Measurements from ENCODE around the gene VPS13D. TPM values are rescaled to one million over a fixed set of nuclear protein-coding genes. Genes with fewer than 3 reads are reported as not detected.

VPS13D gene
- total RNA-seq, 1 experiment from 2014 or later = 29.0 TPM

DNA sequence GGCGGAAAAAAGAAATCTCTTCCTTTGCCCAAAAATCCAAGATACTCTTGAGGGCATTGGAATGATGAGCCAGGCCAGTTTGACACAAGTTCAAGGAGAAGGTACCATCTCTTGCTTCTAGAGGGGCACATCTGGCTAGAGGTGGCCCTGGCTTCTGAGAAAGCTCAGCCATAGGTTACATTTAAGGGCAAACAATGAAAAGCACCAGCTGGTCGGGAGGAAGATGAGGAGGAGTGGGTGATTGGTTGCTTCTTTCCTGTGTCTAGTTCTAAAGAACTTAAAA lies 256.2 kb downstream of the VPS13D start:
- H3K27ac Mint-ChIP-seq = no peak overlapping the region
- peaks cover 20% of the 10 kb centered on the region for H3K9me3 Mint-ChIP-seq
- no peak for DNase-seq (ENCODE audit: low spot score)
- no peak for TF ChIP-seq ZSCAN18 (CRISPR knock-in tag; IDR thresholded peaks at IDR 0.05)
- TF ChIP-seq ZNF671 (CRISPR knock-in tag; IDR thresholded peaks at IDR 0.05) = no peak
- TF ChIP-seq, protein P1, sequence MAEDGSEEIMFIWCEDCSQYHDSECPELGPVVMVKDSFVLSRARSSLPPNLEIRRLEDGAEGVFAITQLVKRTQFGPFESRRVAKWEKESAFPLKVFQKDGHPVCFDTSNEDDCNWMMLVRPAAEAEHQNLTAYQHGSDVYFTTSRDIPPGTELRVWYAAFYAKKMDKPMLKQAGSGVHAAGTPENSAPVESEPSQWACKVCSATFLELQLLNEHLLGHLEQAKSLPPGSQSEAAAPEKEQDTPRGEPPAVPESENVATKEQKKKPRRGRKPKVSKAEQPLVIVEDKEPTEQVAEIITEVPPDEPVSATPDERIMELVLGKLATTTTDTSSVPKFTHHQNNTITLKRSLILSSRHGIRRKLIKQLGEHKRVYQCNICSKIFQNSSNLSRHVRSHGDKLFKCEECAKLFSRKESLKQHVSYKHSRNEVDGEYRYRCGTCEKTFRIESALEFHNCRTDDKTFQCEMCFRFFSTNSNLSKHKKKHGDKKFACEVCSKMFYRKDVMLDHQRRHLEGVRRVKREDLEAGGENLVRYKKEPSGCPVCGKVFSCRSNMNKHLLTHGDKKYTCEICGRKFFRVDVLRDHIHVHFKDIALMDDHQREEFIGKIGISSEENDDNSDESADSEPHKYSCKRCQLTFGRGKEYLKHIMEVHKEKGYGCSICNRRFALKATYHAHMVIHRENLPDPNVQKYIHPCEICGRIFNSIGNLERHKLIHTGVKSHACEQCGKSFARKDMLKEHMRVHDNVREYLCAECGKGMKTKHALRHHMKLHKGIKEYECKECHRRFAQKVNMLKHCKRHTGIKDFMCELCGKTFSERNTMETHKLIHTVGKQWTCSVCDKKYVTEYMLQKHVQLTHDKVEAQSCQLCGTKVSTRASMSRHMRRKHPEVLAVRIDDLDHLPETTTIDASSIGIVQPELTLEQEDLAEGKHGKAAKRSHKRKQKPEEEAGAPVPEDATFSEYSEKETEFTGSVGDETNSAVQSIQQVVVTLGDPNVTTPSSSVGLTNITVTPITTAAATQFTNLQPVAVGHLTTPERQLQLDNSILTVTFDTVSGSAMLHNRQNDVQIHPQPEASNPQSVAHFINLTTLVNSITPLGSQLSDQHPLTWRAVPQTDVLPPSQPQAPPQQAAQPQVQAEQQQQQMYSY (CRISPR knock-in tag; IDR thresholded peaks at IDR 0.05) = no peak
- TF ChIP-seq SMAD4 (CRISPR knock-in tag; IDR thresholded peaks at IDR 0.05) = no peak
- TF ChIP-seq ATF2 (CRISPR knock-in tag; IDR thresholded peaks at IDR 0.05; ENCODE audit: borderline replicate concordance, low read depth) = no peak
- no peak for TF ChIP-seq CDX4 (CRISPR knock-in tag; IDR thresholded peaks at IDR 0.05; ENCODE audit: borderline replicate concordance)
- no peak for TF ChIP-seq FOXK1 (CRISPR knock-in tag; IDR thresholded peaks at IDR 0.05)
- no peak for TF ChIP-seq ARID4B (CRISPR knock-in tag; IDR thresholded peaks at IDR 0.05; ENCODE audit: borderline replicate concordance)
- TF ChIP-seq, protein P2, sequence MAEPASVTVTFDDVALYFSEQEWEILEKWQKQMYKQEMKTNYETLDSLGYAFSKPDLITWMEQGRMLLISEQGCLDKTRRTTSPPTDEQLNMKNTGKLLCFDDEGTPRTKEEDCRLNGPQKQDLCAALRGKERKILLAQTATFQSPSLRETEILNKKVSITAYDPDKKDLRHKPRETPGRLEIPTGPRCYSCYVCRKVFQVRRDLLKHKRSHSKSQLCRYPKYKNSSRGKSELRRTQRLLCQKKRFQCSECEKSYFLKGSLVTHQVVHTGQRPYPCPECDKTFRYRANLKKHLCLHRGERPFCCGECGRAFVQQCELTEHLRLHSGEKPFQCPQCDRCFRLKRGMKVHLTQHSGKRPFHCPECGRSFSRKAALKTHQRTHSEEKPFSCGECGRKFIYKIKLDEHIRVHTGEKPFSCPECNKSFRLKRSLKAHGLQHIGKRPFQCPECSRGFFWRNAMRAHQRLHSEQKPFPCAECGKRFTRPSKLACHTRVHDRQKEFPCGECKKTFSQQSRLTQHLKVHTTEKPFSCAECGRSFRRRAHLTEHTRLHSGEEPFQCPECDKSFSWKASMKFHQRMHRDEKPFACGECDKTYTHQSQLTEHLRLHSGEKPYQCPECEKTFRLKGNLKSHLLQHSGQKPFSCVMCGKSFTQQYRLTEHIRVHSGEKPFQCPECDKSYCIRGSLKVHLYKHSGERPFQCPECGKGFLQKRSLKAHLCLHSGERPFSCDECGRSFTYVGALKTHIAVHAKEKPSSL (CRISPR knock-in tag; conservative IDR thresholded peaks at IDR 0.05) = no peak
- no peak for TF ChIP-seq ZNF396 (CRISPR knock-in tag; IDR thresholded peaks at IDR 0.05; ENCODE audit: borderline replicate concordance)
- TF ChIP-seq ZNF138 (CRISPR knock-in tag; conservative IDR thresholded peaks at IDR 0.05) = no peak
- TF ChIP-seq TP53 (CRISPR knock-in tag; IDR thresholded peaks at IDR 0.05) = no peak
- TF ChIP-seq, protein P3, sequence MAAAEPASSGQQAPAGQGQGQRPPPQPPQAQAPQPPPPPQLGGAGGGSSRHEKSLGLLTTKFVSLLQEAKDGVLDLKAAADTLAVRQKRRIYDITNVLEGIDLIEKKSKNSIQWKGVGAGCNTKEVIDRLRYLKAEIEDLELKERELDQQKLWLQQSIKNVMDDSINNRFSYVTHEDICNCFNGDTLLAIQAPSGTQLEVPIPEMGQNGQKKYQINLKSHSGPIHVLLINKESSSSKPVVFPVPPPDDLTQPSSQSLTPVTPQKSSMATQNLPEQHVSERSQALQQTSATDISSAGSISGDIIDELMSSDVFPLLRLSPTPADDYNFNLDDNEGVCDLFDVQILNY (CRISPR knock-in tag; IDR thresholded peaks at IDR 0.05) = no peak
- no peak for TF ChIP-seq NR3C1 (CRISPR knock-in tag; conservative IDR thresholded peaks at IDR 0.05; ENCODE audit: low read depth)
- TF ChIP-seq SP1 (CRISPR knock-in tag; conservative IDR thresholded peaks at IDR 0.05) = no peak
- no peak for TF ChIP-seq KAT7 (CRISPR knock-in tag; IDR thresholded peaks at IDR 0.05; ENCODE audit: borderline replicate concordance)
- CTCF ChIA-PET = no interaction called here
- no peak overlapping the region for H3K4me3 Mint-ChIP-seq
- no peaks in the 10 kb centered on the region for H3K27me3 Mint-ChIP-seq (ENCODE audit: low read depth)
- POLR2A ChIA-PET = interaction anchor here (0.8 kb wide), 1 partner anchor 51 kb away, joined by 4 read pairs; no protein-coding TSS in a partner anchor
- peaks cover 22% of the 10 kb centered on the region for H3K36me3 Mint-ChIP-seq
- peaks cover 18% of the 10 kb centered on the region for H3K4me1 Mint-ChIP-seq
- ATAC-seq = no peak

Measured in WTC11 (cell line).